ENCODE measurements around the gene ANKRD12. TPM values are rescaled to one million over a fixed set of nuclear protein-coding genes. Genes with fewer than 3 reads are reported as not detected.

The ANKRD12 gene
- total RNA-seq, 1 experiment from 2014 or later, result 43.4 TPM

DNA sequence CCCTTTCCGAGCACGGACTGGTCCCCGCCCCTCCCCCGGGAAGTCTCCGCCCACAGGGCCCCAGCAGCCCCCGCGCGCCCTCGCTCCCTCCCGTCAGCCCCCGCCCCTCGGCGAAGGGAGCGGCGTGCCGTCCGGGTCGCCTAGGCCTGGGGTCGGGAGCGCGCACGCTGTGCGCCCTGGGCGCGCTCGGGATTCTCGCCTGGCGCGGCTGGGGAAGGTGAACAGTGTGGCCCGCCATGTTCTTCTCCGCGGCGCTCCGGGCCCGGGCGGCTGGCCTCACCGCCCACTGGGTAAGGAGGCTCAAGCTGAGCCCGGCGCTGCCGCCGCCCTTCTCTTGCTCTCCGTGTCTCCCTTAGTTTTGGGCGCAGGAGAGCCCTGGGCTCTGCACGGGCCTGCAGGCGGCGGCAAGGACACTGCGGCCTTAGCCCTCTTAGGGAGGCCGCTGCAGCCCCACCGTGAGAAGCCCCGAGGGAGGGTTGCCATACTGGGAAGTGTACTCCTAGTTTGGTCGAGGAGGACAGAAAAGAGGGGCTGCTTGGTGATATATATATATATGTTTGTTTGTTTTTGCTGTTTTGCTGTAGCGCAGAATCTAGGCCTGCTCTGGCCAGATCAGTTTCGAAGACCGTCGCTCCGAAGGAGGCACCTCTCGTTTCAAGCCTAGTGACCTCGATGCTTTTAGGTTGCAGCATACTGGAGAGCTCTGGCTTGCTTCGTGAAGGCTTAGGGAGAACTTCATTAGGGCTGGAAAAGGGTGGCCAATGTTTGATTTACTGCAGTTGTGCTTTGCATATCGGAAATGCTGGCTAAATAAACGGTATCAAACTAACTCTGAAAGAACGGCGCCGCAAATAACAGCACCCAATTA is 33.8 kb upstream of the ANKRD12 start, which contains the start of gene NDUFV2:
NDUFV2 (plus strand) TSS at position 192 of the 868 bp plus-strand sequence; CDS start at position 237, 45 bp downstream.
- H3K4me1 Mint-ChIP-seq, result peaks cover 52% of the 10 kb centered on the region
- ChIA-PET POLR2A (interaction anchor here (0.6 to 1.1 kb wide), 2 partner anchors 33 to 34 kb away, joined by 3 to 4 read pairs; partner anchors contain the start of gene ANKRD12), CTCF (interaction anchor here (0.6 to 1.4 kb wide), 2 partner anchors 29 to 329 kb away, joined by 4 to 5 read pairs; no protein-coding TSS in a partner anchor)
- H3K27ac Mint-ChIP-seq, result peak within 1 kb of the TSS; percentile 84
- ATAC-seq, result peak; percentile 95
- peak; percentile 98 for DNase-seq (ENCODE audit: low spot score)
- H3K36me3 Mint-ChIP-seq, result no peaks in the 10 kb centered on the region
- H3K4me3 Mint-ChIP-seq, result peak within 1 kb of the TSS; percentile 90
- no peaks in the 10 kb centered on the region; the same call in 1 of the 2 replicates for H3K27me3 Mint-ChIP-seq (ENCODE audit: low read depth)
- H3K9me3 Mint-ChIP-seq, result no peaks in the 10 kb centered on the region
- TF ChIP-seq NFYB (CRISPR knock-in tag; conservative IDR thresholded peaks at IDR 0.05; ENCODE audit: low read depth) (no peak), NFATC4 (CRISPR knock-in tag; IDR thresholded peaks at IDR 0.05) (no peak), ATF1 (CRISPR knock-in tag; IDR thresholded peaks at IDR 0.05) (no peak), FOXJ3 (CRISPR knock-in tag; IDR thresholded peaks at IDR 0.05; ENCODE audit: borderline replicate concordance) (no peak), ZNF138 (CRISPR knock-in tag; conservative IDR thresholded peaks at IDR 0.05) (no peak), ZNF671 (CRISPR knock-in tag; IDR thresholded peaks at IDR 0.05) (no peak), MXD4 (CRISPR knock-in tag; IDR thresholded peaks at IDR 0.05; ENCODE audit: borderline replicate concordance) (no peak), ZNF423 (CRISPR knock-in tag; IDR thresholded peaks at IDR 0.05) (no peak), TEAD4 (CRISPR knock-in tag; IDR thresholded peaks at IDR 0.05) (no peak), ELF4 (CRISPR knock-in tag; IDR thresholded peaks at IDR 0.05; ENCODE audit: low read depth) (no peak), ZNF416 (CRISPR knock-in tag; IDR thresholded peaks at IDR 0.05) (no peak), SMAD3 (CRISPR knock-in tag; IDR thresholded peaks at IDR 0.05; ENCODE audit: borderline replicate concordance) (no peak), ETV6 (CRISPR knock-in tag; IDR thresholded peaks at IDR 0.05) (no peak), RELA (CRISPR knock-in tag; IDR thresholded peaks at IDR 0.05; ENCODE audit: borderline replicate concordance) (no peak), ZNF317 (CRISPR knock-in tag; IDR thresholded peaks at IDR 0.05; ENCODE audit: borderline replicate concordance, low read depth) (no peak), JUN (CRISPR knock-in tag; IDR thresholded peaks at IDR 0.05) (no peak)
- TF ChIP-seq, protein P1, sequence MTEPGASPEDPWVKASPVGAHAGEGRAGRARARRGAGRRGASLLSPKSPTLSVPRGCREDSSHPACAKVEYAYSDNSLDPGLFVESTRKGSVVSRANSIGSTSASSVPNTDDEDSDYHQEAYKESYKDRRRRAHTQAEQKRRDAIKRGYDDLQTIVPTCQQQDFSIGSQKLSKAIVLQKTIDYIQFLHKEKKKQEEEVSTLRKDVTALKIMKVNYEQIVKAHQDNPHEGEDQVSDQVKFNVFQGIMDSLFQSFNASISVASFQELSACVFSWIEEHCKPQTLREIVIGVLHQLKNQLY (CRISPR knock-in tag; IDR thresholded peaks at IDR 0.05), result no peak
- TF ChIP-seq, protein P2, sequence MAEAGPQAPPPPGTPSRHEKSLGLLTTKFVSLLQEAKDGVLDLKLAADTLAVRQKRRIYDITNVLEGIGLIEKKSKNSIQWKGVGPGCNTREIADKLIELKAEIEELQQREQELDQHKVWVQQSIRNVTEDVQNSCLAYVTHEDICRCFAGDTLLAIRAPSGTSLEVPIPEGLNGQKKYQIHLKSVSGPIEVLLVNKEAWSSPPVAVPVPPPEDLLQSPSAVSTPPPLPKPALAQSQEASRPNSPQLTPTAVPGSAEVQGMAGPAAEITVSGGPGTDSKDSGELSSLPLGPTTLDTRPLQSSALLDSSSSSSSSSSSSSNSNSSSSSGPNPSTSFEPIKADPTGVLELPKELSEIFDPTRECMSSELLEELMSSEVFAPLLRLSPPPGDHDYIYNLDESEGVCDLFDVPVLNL (CRISPR knock-in tag; IDR thresholded peaks at IDR 0.05; ENCODE audit: borderline replicate concordance, low read depth), result no peak
- TF ChIP-seq, protein P3, sequence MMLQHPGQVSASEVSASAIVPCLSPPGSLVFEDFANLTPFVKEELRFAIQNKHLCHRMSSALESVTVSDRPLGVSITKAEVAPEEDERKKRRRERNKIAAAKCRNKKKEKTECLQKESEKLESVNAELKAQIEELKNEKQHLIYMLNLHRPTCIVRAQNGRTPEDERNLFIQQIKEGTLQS (CRISPR knock-in tag; conservative IDR thresholded peaks at IDR 0.05), result no peak
- TF ChIP-seq, protein P4, sequence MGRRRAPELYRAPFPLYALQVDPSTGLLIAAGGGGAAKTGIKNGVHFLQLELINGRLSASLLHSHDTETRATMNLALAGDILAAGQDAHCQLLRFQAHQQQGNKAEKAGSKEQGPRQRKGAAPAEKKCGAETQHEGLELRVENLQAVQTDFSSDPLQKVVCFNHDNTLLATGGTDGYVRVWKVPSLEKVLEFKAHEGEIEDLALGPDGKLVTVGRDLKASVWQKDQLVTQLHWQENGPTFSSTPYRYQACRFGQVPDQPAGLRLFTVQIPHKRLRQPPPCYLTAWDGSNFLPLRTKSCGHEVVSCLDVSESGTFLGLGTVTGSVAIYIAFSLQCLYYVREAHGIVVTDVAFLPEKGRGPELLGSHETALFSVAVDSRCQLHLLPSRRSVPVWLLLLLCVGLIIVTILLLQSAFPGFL (CRISPR knock-in tag; IDR thresholded peaks at IDR 0.05; ENCODE audit: borderline replicate concordance), result no peak
- TF ChIP-seq, protein P5, sequence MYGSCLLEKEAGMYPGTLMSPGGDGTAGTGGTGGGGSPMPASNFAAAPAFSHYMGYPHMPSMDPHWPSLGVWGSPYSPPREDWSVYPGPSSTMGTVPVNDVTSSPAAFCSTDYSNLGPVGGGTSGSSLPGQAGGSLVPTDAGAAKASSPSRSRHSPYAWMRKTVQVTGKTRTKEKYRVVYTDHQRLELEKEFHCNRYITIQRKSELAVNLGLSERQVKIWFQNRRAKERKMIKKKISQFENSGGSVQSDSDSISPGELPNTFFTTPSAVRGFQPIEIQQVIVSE (CRISPR knock-in tag; IDR thresholded peaks at IDR 0.05; ENCODE audit: borderline replicate concordance), result no peak
- TF ChIP-seq, protein P6, sequence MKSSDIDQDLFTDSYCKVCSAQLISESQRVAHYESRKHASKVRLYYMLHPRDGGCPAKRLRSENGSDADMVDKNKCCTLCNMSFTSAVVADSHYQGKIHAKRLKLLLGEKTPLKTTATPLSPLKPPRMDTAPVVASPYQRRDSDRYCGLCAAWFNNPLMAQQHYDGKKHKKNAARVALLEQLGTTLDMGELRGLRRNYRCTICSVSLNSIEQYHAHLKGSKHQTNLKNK (CRISPR knock-in tag; IDR thresholded peaks at IDR 0.05), result no peak
- TF ChIP-seq, protein P7, sequence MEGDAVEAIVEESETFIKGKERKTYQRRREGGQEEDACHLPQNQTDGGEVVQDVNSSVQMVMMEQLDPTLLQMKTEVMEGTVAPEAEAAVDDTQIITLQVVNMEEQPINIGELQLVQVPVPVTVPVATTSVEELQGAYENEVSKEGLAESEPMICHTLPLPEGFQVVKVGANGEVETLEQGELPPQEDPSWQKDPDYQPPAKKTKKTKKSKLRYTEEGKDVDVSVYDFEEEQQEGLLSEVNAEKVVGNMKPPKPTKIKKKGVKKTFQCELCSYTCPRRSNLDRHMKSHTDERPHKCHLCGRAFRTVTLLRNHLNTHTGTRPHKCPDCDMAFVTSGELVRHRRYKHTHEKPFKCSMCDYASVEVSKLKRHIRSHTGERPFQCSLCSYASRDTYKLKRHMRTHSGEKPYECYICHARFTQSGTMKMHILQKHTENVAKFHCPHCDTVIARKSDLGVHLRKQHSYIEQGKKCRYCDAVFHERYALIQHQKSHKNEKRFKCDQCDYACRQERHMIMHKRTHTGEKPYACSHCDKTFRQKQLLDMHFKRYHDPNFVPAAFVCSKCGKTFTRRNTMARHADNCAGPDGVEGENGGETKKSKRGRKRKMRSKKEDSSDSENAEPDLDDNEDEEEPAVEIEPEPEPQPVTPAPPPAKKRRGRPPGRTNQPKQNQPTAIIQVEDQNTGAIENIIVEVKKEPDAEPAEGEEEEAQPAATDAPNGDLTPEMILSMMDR (IDR thresholded peaks at IDR 0.05), result no peak
- TF ChIP-seq, protein P8, sequence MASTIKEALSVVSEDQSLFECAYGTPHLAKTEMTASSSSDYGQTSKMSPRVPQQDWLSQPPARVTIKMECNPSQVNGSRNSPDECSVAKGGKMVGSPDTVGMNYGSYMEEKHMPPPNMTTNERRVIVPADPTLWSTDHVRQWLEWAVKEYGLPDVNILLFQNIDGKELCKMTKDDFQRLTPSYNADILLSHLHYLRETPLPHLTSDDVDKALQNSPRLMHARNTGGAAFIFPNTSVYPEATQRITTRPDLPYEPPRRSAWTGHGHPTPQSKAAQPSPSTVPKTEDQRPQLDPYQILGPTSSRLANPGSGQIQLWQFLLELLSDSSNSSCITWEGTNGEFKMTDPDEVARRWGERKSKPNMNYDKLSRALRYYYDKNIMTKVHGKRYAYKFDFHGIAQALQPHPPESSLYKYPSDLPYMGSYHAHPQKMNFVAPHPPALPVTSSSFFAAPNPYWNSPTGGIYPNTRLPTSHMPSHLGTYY (CRISPR knock-in tag; IDR thresholded peaks at IDR 0.05), result no peak
- TF ChIP-seq, protein P9, sequence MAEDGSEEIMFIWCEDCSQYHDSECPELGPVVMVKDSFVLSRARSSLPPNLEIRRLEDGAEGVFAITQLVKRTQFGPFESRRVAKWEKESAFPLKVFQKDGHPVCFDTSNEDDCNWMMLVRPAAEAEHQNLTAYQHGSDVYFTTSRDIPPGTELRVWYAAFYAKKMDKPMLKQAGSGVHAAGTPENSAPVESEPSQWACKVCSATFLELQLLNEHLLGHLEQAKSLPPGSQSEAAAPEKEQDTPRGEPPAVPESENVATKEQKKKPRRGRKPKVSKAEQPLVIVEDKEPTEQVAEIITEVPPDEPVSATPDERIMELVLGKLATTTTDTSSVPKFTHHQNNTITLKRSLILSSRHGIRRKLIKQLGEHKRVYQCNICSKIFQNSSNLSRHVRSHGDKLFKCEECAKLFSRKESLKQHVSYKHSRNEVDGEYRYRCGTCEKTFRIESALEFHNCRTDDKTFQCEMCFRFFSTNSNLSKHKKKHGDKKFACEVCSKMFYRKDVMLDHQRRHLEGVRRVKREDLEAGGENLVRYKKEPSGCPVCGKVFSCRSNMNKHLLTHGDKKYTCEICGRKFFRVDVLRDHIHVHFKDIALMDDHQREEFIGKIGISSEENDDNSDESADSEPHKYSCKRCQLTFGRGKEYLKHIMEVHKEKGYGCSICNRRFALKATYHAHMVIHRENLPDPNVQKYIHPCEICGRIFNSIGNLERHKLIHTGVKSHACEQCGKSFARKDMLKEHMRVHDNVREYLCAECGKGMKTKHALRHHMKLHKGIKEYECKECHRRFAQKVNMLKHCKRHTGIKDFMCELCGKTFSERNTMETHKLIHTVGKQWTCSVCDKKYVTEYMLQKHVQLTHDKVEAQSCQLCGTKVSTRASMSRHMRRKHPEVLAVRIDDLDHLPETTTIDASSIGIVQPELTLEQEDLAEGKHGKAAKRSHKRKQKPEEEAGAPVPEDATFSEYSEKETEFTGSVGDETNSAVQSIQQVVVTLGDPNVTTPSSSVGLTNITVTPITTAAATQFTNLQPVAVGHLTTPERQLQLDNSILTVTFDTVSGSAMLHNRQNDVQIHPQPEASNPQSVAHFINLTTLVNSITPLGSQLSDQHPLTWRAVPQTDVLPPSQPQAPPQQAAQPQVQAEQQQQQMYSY (CRISPR knock-in tag; IDR thresholded peaks at IDR 0.05), result no peak
